HepG2 (cell line): ENCODE measurements around the gene PELI3. TPM values are rescaled to one million over a fixed set of nuclear protein-coding genes. Genes with fewer than 3 reads are reported as not detected.

Experiments
- CHCHD3 ChIP-seq: sonication (generic); formaldehyde crosslinking; IDR thresholded peaks from 2 replicates; pipeline ENCODE4 v1.8.0; 2022; ENCODE audit warnings: mild to moderate bottlenecking, missing genetic modification reagents, moderate library complexity
- CHD2 ChIP-seq: IDR thresholded peaks from 2 replicates; pipeline ENCODE4 v1.6.1; 2011; ENCODE audit warnings: low read depth, low read length, improper control_type of control experiment
- CREM ChIP-seq, 2 experiments: sonication (generic) in 1 of 2; formaldehyde crosslinking in 1 of 2; IDR thresholded peaks; 2 replicates each; pipeline versions ENCODE4 v1.4.0 to v1.6.1; 2016 to 2020; ENCODE audit warnings: antibody characterized with exemption in 1 of 2, mild to moderate bottlenecking in 1 of 2, missing genetic modification reagents in 1 of 2
- DDIT3 ChIP-seq: sonication (generic); formaldehyde crosslinking; IDR thresholded peaks from 2 replicates; pipeline ENCODE4 v1.4.0; 2020; ENCODE audit warnings: mild to moderate bottlenecking, missing genetic modification reagents
- DPF2 ChIP-seq: sonication (generic); formaldehyde crosslinking; IDR thresholded peaks from 2 replicates; pipeline ENCODE4 v1.4.0; 2020; ENCODE audit warnings: mild to moderate bottlenecking, low read depth, missing genetic modification reagents, borderline replicate concordance
- LRRFIP1 ChIP-seq: sonication (generic); formaldehyde crosslinking; conservative IDR thresholded peaks from 2 replicates; pipeline ENCODE4 v1.4.0; 2020; ENCODE audit warnings: missing genetic modification reagents
- PAX8 ChIP-seq: sonication (generic); formaldehyde crosslinking; IDR thresholded peaks from 2 replicates; pipeline ENCODE4 v1.8.0; 2022; ENCODE audit warnings: mild to moderate bottlenecking, missing genetic modification reagents, borderline replicate concordance
- REXO4 ChIP-seq: sonication (generic); formaldehyde crosslinking; IDR thresholded peaks from 2 replicates; pipeline ENCODE4 v1.8.0; 2022; ENCODE audit warnings: missing genetic modification reagents, mild to moderate bottlenecking, borderline replicate concordance
- SUZ12 ChIP-seq: fragments of 150-350 bp; IDR thresholded peaks from 2 replicates; pipeline ENCODE4 v1.6.1; 2014; ENCODE audit warnings: low read depth, low read length
- TBL1XR1 ChIP-seq: fragments of 150-350 bp; IDR thresholded peaks from 2 replicates; pipeline ENCODE4 v1.6.1; 2014; ENCODE audit warnings: borderline replicate concordance, low read length; ENCODE audit not compliant: partially characterized antibody
- TCF12 ChIP-seq, 2 experiments: fragments of 450-650 bp in 1 of 2; sonication (generic) in 1 of 2; formaldehyde crosslinking in 1 of 2; IDR thresholded peaks; 2 replicates each; pipeline versions ENCODE4 v1.6.1 to v1.8.0; 2017 to 2022; ENCODE audit warnings: antibody characterized with exemption in 1 of 2, mild to moderate bottlenecking in 1 of 2, missing genetic modification reagents in 1 of 2, moderate library complexity in 1 of 2
- ZEB1 ChIP-seq: IDR thresholded peaks from 2 replicates; pipeline ENCODE4 v1.6.1; 2012; ENCODE audit warnings: mild to moderate bottlenecking, low read depth, inconsistent platforms; ENCODE audit not compliant: insufficient replicate concordance
- ZNF20 ChIP-seq: sonication (generic); formaldehyde crosslinking; IDR thresholded peaks from 2 replicates; pipeline ENCODE4 v1.4.0; 2020; ENCODE audit warnings: mild to moderate bottlenecking, moderate library complexity, missing genetic modification reagents
- ZNF460 ChIP-seq: sonication (generic); formaldehyde crosslinking; IDR thresholded peaks from 2 replicates; pipeline ENCODE4 v1.5.1; 2020; ENCODE audit warnings: missing genetic modification reagents, mild to moderate bottlenecking, borderline replicate concordance
- ZNF616 ChIP-seq: sonication (generic); formaldehyde crosslinking; IDR thresholded peaks from 2 replicates; pipeline ENCODE4 v1.5.0; 2020; ENCODE audit warnings: low read depth, mild to moderate bottlenecking, missing genetic modification reagents
- polyA plus RNA-seq, 8 experiments: library from polyadenylated mRNA; depleted of rRNA in 3 of 8; stranded (reverse) in 7 of 8; unstranded in 1 of 8; fragments of >200 nt; fragmentation: Illumina TruSeq in 4 of 8; extraction: Trizol in 4 of 8; gene quantifications; 2 replicates each; pipeline versions ENCODE4 v1.2.1 to v1.2.3, GENCODE V29; 2011 to 2016; ENCODE audit warnings: low read depth in 4 of 8, missing spikeins in 1 of 8, mixed read lengths in 1 of 8; ENCODE audit not compliant: insufficient read depth in 1 of 8
- total RNA-seq, 5 experiments: library from RNA; depleted of rRNA; stranded (reverse); fragments of >200 nt; fragmentation: Illumina TruSeq; extraction: Trizol; gene quantifications; 2 replicates each; pipeline ENCODE4 v1.2.3, GENCODE V29; 2016; ENCODE audit warnings: low read depth in 1 of 5
- TF ChIP-seq, protein P1 (sequence below), 2 experiments: IDR thresholded peaks; 2 replicates each; pipeline ENCODE4 v1.6.1; 2011 to 2012; ENCODE audit warnings: low read length in 2 of 2, borderline replicate concordance in 1 of 2, low read depth in 1 of 2, mild to moderate bottlenecking in 1 of 2, moderate library complexity in 1 of 2
- TF ChIP-seq, protein P2 (sequence below): sonication (generic); formaldehyde crosslinking; IDR thresholded peaks from 2 replicates; pipeline ENCODE4 v1.5.1; 2020; ENCODE audit warnings: missing genetic modification reagents, mild to moderate bottlenecking, borderline replicate concordance
- TF ChIP-seq, protein P3 (sequence below): sonication (generic); IDR thresholded peaks from 2 replicates; pipeline ENCODE4 v1.6.1; 2016; ENCODE audit warnings: low read depth, borderline replicate concordance

Gene PELI3
- total and polyA plus RNA-seq, 2 of the 13 experiments (the other 11 are each of a cell fraction or from before 2014, with no cell fraction given): 2.0 to 4.0 TPM

- TF ChIP-seq ZNF460 (no peak), TBL1XR1 (peak; percentile 8), ZEB1 (no peak), CREM (IDR thresholded peaks at IDR 0.05) (no peak), CREM (CRISPR knock-in tag; IDR thresholded peaks at IDR 0.05) (no peak), ZNF616 (CRISPR knock-in tag) (no peak), ZNF20 (CRISPR knock-in tag) (no peak), CHD2 (no peak), SUZ12 (no peak), CHCHD3 (no peak), REXO4 (CRISPR knock-in tag) (no peak), DDIT3 (CRISPR knock-in tag) (no peak), PAX8 (CRISPR knock-in tag) (0 out of 2 replicates have a peak, but pooled peaks have one; percentile 86), TCF12 (IDR thresholded peaks at IDR 0.05) (no peak), TCF12 (CRISPR knock-in tag; IDR thresholded peaks at IDR 0.05) (no peak), DPF2 (CRISPR knock-in tag) (no peak), LRRFIP1 (CRISPR knock-in tag) (no peak)
- TF ChIP-seq, protein P1, sequence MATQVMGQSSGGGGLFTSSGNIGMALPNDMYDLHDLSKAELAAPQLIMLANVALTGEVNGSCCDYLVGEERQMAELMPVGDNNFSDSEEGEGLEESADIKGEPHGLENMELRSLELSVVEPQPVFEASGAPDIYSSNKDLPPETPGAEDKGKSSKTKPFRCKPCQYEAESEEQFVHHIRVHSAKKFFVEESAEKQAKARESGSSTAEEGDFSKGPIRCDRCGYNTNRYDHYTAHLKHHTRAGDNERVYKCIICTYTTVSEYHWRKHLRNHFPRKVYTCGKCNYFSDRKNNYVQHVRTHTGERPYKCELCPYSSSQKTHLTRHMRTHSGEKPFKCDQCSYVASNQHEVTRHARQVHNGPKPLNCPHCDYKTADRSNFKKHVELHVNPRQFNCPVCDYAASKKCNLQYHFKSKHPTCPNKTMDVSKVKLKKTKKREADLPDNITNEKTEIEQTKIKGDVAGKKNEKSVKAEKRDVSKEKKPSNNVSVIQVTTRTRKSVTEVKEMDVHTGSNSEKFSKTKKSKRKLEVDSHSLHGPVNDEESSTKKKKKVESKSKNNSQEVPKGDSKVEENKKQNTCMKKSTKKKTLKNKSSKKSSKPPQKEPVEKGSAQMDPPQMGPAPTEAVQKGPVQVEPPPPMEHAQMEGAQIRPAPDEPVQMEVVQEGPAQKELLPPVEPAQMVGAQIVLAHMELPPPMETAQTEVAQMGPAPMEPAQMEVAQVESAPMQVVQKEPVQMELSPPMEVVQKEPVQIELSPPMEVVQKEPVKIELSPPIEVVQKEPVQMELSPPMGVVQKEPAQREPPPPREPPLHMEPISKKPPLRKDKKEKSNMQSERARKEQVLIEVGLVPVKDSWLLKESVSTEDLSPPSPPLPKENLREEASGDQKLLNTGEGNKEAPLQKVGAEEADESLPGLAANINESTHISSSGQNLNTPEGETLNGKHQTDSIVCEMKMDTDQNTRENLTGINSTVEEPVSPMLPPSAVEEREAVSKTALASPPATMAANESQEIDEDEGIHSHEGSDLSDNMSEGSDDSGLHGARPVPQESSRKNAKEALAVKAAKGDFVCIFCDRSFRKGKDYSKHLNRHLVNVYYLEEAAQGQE (IDR thresholded peaks at IDR 0.05; ENCODE audit: borderline replicate concordance in 1 of 2, low read depth in 1 of 2, low read length in 2 of 2): no peak
- TF ChIP-seq, protein P2, sequence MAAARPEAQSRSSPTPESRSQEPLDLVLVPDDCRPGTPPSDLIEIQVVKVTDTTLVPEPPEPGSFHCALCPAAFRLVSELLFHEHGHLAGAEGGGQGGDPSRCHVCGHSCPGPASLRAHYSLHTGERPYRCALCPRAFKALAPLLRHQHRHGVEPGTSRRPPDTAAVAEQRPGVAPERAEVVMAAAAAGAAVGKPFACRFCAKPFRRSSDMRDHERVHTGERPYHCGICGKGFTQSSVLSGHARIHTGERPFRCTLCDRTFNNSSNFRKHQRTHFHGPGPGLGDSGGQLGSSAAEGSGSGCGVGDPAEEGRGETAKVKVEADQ (CRISPR knock-in tag): no peak
- TF ChIP-seq, protein P3, sequence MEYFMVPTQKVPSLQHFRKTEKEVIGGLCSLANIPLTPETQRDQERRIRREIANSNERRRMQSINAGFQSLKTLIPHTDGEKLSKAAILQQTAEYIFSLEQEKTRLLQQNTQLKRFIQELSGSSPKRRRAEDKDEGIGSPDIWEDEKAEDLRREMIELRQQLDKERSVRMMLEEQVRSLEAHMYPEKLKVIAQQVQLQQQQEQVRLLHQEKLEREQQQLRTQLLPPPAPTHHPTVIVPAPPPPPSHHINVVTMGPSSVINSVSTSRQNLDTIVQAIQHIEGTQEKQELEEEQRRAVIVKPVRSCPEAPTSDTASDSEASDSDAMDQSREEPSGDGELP: no peak
Observed at GRCh38 chr11:66479394-66480116, 12.8 kb downstream of the PELI3 start (continued).
